ENCODE results near the gene OR5M11. TPM values are rescaled to one million over a fixed set of nuclear protein-coding genes. Genes with fewer than 3 reads are reported as not detected.
"Not testable (repeated sequence)": the region's sequence is repeated elsewhere in the genome, so short reads cannot be mapped to it uniquely, and the experiment has no call there.

Gene OR5M11
- not detected for total RNA-seq

- Histone ChIP-seq H3K36me3 (no peaks in the 10 kb centered on the region), H3K4me1 (no peaks in the 10 kb centered on the region), H3K4me3 (no peak within 1 kb of the TSS), H3K9me3 (peaks cover 0 to 12% (median 0%) of the 10 kb centered on the region in 3 donors), H3K27ac (no peak within 1 kb of the TSS), H3K27me3 (no peaks in the 10 kb centered on the region)
- no peak for ATAC-seq
- TF ChIP-seq POLR2AphosphoS5 (IDR thresholded peaks at IDR 0.05) = no peak
- no peak for TF ChIP-seq POLR2A (IDR thresholded peaks at IDR 0.05)
- TF ChIP-seq EP300 (IDR thresholded peaks at IDR 0.05) = no peak
- TF ChIP-seq, protein P1, sequence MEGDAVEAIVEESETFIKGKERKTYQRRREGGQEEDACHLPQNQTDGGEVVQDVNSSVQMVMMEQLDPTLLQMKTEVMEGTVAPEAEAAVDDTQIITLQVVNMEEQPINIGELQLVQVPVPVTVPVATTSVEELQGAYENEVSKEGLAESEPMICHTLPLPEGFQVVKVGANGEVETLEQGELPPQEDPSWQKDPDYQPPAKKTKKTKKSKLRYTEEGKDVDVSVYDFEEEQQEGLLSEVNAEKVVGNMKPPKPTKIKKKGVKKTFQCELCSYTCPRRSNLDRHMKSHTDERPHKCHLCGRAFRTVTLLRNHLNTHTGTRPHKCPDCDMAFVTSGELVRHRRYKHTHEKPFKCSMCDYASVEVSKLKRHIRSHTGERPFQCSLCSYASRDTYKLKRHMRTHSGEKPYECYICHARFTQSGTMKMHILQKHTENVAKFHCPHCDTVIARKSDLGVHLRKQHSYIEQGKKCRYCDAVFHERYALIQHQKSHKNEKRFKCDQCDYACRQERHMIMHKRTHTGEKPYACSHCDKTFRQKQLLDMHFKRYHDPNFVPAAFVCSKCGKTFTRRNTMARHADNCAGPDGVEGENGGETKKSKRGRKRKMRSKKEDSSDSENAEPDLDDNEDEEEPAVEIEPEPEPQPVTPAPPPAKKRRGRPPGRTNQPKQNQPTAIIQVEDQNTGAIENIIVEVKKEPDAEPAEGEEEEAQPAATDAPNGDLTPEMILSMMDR (IDR thresholded peaks at IDR 0.05) = no peak
- WGBS, 2 donors (ENCODE audit: low coverage in 1 of 2) = 74 to 79% methylated on average over 2 of the region's 2 CpGs
These were observed at the start of gene OR5M11 for GRCh38 chr11:56543157-56543556. TSS of gene OR5M11 (minus strand) at chr11:56543257. CDS start at chr11:56543257, 0 bp downstream.

- not testable (repeated sequence) for H3K36me3 ChIP-seq, ATAC-seq, H3K4me3 ChIP-seq, H3K27me3 ChIP-seq, H3K4me1 ChIP-seq, H3K27ac ChIP-seq
- WGBS, 2 donors (ENCODE audit: low coverage in 1 of 2) = 90 to 96% methylated on average over 6 to 12 of the region's 20 CpGs
- peaks cover 0 to 15% (median 0%) of the 10 kb centered on the region in 3 donors for H3K9me3 ChIP-seq
These were observed 49.1 kb upstream of the OR5M11 start for GRCh38 chr11:56592088-56592717.

GRCh38 chr11:56577621-56578020 is 34.6 kb upstream of the OR5M11 start, which contains the start of gene OR5M10:
TSS of gene OR5M10 (minus strand) at chr11:56577721. CDS start at chr11:56577721, 0 bp downstream.
- TF ChIP-seq POLR2AphosphoS5 (IDR thresholded peaks at IDR 0.05) = no peak
- TF ChIP-seq EP300 (IDR thresholded peaks at IDR 0.05) = no peak
- TF ChIP-seq, protein P1 (IDR thresholded peaks at IDR 0.05) = no peak
- TF ChIP-seq POLR2A (IDR thresholded peaks at IDR 0.05) = no peak
- 36 to 40% methylated on average over 3 of the region's 3 CpGs for WGBS, 2 donors (ENCODE audit: low coverage in 1 of 2)
- H3K9me3 ChIP-seq = no peaks in the 10 kb centered on the region
- no peak for ATAC-seq
- no peaks in the 10 kb centered on the region for H3K4me1 ChIP-seq
- no peak within 1 kb of the TSS for H3K27ac ChIP-seq
- no peak within 1 kb of the TSS for H3K4me3 ChIP-seq
- no peaks in the 10 kb centered on the region for H3K36me3 ChIP-seq
- no peaks in the 10 kb centered on the region for H3K27me3 ChIP-seq

- H3K4me3 ChIP-seq = no peak overlapping the region
- no peaks in the 10 kb centered on the region for H3K9me3 ChIP-seq
- H3K4me1 ChIP-seq = no peaks in the 10 kb centered on the region
- 66 to 83% methylated on average over 6 of the region's 6 CpGs for WGBS, 2 donors (ENCODE audit: low coverage in 1 of 2)
- H3K27me3 ChIP-seq = no peaks in the 10 kb centered on the region
- H3K36me3 ChIP-seq = no peaks in the 10 kb centered on the region
- H3K27ac ChIP-seq = no peak overlapping the region
- TF ChIP-seq POLR2AphosphoS5 (IDR thresholded peaks at IDR 0.05) = no peak
- TF ChIP-seq POLR2A (IDR thresholded peaks at IDR 0.05) = no peak
- TF ChIP-seq, protein P1 (IDR thresholded peaks at IDR 0.05) = no peak
- no peak for TF ChIP-seq EP300 (IDR thresholded peaks at IDR 0.05)
- no peak for ATAC-seq
These were observed 15.5 kb upstream of the OR5M11 start for GRCh38 chr11:56558574-56558973.

- ATAC-seq, H3K4me1 ChIP-seq, H3K36me3 ChIP-seq, H3K27ac ChIP-seq, H3K27me3 ChIP-seq, H3K4me3 ChIP-seq, H3K9me3 ChIP-seq: not testable (repeated sequence)
- 57 to 86% methylated on average over 2 to 11 of the region's 13 CpGs for WGBS, 2 donors (ENCODE audit: low coverage in 1 of 2)
These were observed 11.6 kb upstream of the OR5M11 start for GRCh38 chr11:56554691-56555090.

- no peaks in the 10 kb centered on the region for H3K36me3 ChIP-seq
- ATAC-seq = no peak
- no peaks in the 10 kb centered on the region for H3K4me1 ChIP-seq
- WGBS, 2 donors (ENCODE audit: low coverage in 1 of 2) = 81 to 88% methylated on average over 3 to 4 of the region's 6 CpGs
- no peak for TF ChIP-seq POLR2AphosphoS5 (IDR thresholded peaks at IDR 0.05)
- TF ChIP-seq, protein P1 (IDR thresholded peaks at IDR 0.05) = no peak
- no peak overlapping the region for H3K4me3 ChIP-seq
- H3K27me3 ChIP-seq = no peaks in the 10 kb centered on the region
- H3K9me3 ChIP-seq = peaks cover 0 to 12% (median 0%) of the 10 kb centered on the region in 3 donors
- no peak overlapping the region for H3K27ac ChIP-seq
These were observed 2.5 kb upstream of the OR5M11 start for GRCh38 chr11:56545531-56545930.

All from gastroesophageal sphincter (tissue), 4 donors.